Measurements from ENCODE around the gene CROCC2. TPM values are rescaled to one million over a fixed set of nuclear protein-coding genes. Genes with fewer than 3 reads are reported as not detected.

Gene CROCC2
- total RNA-seq, 1 donor from 2014 or later: 0.49 TPM

GRCh38 chr2:240899468-240899865 is 6.7 kb upstream of the CROCC2 start:
- intact Hi-C loops (cut with DNase I): no loop called here
- H3K4me1 ChIP-seq: peaks cover 35% of the 10 kb centered on the region
- no peaks in the 10 kb centered on the region for H3K9me3 ChIP-seq
- no peak overlapping the region for H3K4me3 ChIP-seq
- no peak for TF ChIP-seq POLR2AphosphoS5 (IDR thresholded peaks at IDR 0.05; ENCODE audit: insufficient read depth in 1 of 2, low read depth in 1 of 2)
- no peak for TF ChIP-seq CTCF (IDR thresholded peaks at IDR 0.05)
- TF ChIP-seq POLR2A (IDR thresholded peaks at IDR 0.05): no peak
- H3K27me3 ChIP-seq: no peaks in the 10 kb centered on the region
- H3K27ac ChIP-seq: no peak overlapping the region
- DNase-seq (ENCODE audit: extremely low spot score in 2 of 2): no peak
- no peaks in the 10 kb centered on the region for H3K36me3 ChIP-seq

GRCh38 chr2:240900141-240900860 is 5.8 kb upstream of the CROCC2 start:
- Histone ChIP-seq H3K4me3 (no peak overlapping the region), H3K4me1 (peaks cover 35% of the 10 kb centered on the region), H3K36me3 (no peaks in the 10 kb centered on the region), H3K9me3 (no peaks in the 10 kb centered on the region), H3K27ac (no peak overlapping the region), H3K27me3 (no peaks in the 10 kb centered on the region)
- intact Hi-C loops (cut with DNase I): no loop called here
- DNase-seq (ENCODE audit: extremely low spot score in 2 of 2): no peak
- TF ChIP-seq CTCF (IDR thresholded peaks at IDR 0.05) (no peak), POLR2AphosphoS5 (IDR thresholded peaks at IDR 0.05; ENCODE audit: insufficient read depth in 1 of 2, low read depth in 1 of 2) (no peak), POLR2A (IDR thresholded peaks at IDR 0.05) (no peak)

GRCh38 chr2:240901986-240902614 is 4.0 kb upstream of the CROCC2 start:
- intact Hi-C loops (cut with DNase I): no loop called here

GRCh38 chr2:240902615-240903041 is 3.5 kb upstream of the CROCC2 start:
- no peak for DNase-seq (ENCODE audit: extremely low spot score in 2 of 2)
- Histone ChIP-seq H3K9me3 (no peaks in the 10 kb centered on the region), H3K4me1 (peaks cover 18% of the 10 kb centered on the region), H3K27me3 (no peaks in the 10 kb centered on the region), H3K4me3 (no peak overlapping the region), H3K27ac (no peak overlapping the region), H3K36me3 (no peaks in the 10 kb centered on the region)
- intact Hi-C loops (cut with DNase I): no loop called here
- TF ChIP-seq CTCF (IDR thresholded peaks at IDR 0.05) (no peak), POLR2A (IDR thresholded peaks at IDR 0.05) (no peak), POLR2AphosphoS5 (IDR thresholded peaks at IDR 0.05; ENCODE audit: insufficient read depth in 1 of 2, low read depth in 1 of 2) (no peak)

More at GRCh38 chr2:240901986-240902614, 4.0 kb upstream of the CROCC2 start:
- no peak for DNase-seq (ENCODE audit: extremely low spot score in 2 of 2)
- Histone ChIP-seq H3K4me1 (peaks cover 24% of the 10 kb centered on the region), H3K9me3 (no peaks in the 10 kb centered on the region), H3K36me3 (no peaks in the 10 kb centered on the region), H3K27ac (no peak overlapping the region), H3K4me3 (no peak overlapping the region), H3K27me3 (no peaks in the 10 kb centered on the region)
- TF ChIP-seq CTCF (IDR thresholded peaks at IDR 0.05) (no peak), POLR2AphosphoS5 (IDR thresholded peaks at IDR 0.05; ENCODE audit: insufficient read depth in 1 of 2, low read depth in 1 of 2) (no peak), POLR2A (IDR thresholded peaks at IDR 0.05) (no peak)
